GM21723 (cell line): Measurements from ENCODE around the gene MYBPC1.
"Not testable (repeated sequence)": the region's sequence is repeated elsewhere in the genome, so short reads cannot be mapped to it uniquely, and the experiment has no call there.

Source experiments
- ATAC-seq: cut with Tn5 transposase; IDR thresholded peaks from one replicate; pipeline ENCODE4 v1.9.1; 2021; ENCODE audit warnings: mild to moderate bottlenecking, moderate library complexity; ENCODE audit not compliant: unreplicated experiment

MYBPC1 gene

DNA sequence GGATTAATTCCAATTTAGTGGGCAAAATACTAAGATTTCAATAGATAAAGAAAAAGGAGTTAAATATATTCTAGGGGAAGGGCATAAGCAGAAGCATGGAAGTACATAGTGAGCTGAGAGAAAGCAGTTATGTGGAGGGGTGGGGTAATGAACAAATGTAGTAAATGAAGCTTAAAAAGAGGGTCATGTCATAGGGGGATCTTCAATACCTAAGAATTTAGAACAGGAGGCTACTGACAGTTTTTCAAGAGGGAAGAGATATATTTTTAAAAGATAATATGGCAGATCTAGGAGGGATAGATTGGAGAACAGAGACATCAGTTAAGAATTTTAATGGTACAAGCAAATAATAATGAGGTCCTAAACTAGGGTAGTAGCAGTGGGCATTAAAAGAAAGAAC, 135.1 kb downstream of the MYBPC1 start:
- ATAC-seq = no peak

DNA sequence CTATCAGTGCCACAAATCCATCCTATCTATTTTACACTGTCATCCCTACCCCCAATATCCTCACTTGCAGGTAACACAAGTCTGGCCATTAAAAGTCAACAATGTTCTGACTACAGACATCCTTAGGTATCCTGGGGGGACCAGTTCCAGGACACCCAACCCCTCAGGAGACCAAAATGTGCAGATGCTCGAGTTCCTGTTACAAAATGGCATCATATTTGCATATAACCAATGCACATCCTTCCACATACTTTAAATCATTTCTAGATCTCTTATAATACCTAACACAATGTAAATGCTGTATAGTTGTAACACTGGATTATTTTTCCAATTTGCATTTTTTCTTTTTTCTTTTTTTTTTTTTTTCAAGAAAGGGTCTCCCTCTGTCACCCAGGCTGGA, 137.5 kb downstream of the MYBPC1 start:
- no peak for ATAC-seq

DNA sequence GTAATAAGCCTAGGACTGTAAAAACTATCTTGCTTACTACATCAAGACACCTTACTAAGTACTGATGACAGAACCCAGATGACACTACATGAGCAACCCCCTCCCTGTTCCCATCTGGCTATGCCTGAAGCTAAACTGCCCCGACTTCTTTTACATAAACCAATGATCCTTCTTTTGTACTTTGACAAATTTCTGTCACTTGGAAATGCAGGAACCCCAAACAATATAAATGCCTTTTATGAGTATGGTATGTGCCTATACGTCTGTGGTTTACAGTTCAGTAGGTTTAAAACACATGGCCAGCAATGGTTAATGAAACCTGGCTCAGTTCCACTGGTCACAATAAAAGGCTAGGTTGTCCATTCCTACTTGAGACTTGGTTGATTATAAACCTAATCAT, 138.4 kb downstream of the MYBPC1 start:
- no peak for ATAC-seq

DNA sequence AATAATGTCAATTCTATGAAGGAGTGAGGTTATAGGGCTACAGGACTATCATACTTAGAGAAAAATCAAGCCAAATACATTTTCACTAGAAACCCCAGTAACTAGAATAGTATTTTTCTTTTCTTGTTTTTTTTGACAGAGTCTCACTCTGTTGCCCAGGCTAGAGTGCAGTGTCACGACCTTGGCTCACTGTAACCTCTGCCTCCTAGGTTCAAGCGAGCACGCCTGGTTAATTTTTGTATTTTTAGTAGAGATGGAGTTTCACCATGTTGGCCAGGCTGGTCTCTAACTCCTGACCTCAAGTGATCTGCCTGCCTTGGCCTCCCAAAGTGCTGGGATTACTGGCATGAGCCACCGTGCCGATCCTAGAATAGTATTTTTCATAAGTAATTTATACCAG, 139.7 kb downstream of the MYBPC1 start:
- ATAC-seq = not testable (repeated sequence)
